ENCODE results near the gene HS3ST1. TPM values are rescaled to one million over a fixed set of nuclear protein-coding genes. Genes with fewer than 3 reads are reported as not detected.

The HS3ST1 gene
- total RNA-seq, 2 donors from 2014 or later, result 1.3 to 2.8 TPM

DNA sequence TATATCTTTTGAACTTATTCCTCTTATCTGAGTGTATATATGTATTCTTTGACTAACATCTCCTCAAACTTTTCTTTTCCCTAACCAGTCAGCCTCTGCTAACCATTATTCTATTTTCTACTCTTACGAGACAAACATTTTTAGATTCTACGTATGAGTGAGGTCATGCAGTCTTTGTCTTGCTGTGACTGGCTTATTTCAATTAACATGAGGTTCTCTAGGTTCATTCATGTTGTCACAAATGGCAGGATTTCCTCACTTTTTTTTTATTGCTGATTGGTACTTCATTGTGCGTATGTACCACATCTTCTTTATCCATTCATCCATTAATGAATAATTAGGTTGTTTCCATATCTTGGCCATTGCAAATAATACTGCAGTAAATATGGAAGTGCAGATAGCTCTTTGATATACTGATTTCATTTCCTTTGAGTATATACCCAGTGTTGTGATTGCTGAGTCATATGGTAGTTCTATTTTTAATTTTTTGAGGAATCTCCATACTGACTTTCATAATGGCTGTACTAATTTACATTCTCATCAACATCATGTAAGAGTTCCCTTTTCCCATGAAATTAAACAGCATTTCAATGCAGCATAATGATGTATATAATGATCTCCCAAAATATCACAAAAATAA lies 80.1 kb downstream of the HS3ST1 start:
- H3K36me3 Mint-ChIP-seq (ENCODE audit: low read depth), result no peaks in the 10 kb centered on the region
- no peaks in the 10 kb centered on the region for H3K4me1 Mint-ChIP-seq
- 67 to 98% methylated on average over 1 to 3 of the region's 3 CpGs for WGBS, 2 experiments (ENCODE audit: insufficient coverage in 1 of 2, insufficient read length in 1 of 2)
- Histone ChIP-seq H3K9ac (ENCODE audit: extremely low read depth, low read length, poor library complexity, severe bottlenecking) (no peak overlapping the region), H3K4me1 (ENCODE audit: control insufficient read depth, insufficient read depth, low read length) (no peaks in the 10 kb centered on the region), H3K9me3 (ENCODE audit: control insufficient read depth, low read length) (no peaks in the 10 kb centered on the region), H3K36me3 (ENCODE audit: control insufficient read depth, insufficient read depth, low read length) (no peaks in the 10 kb centered on the region), H3K27ac (ENCODE audit: low read depth, low read length) (no peak overlapping the region), H3K27me3 (ENCODE audit: control insufficient read depth, insufficient read depth, low read length, poor library complexity, severe bottlenecking) (no peaks in the 10 kb centered on the region), H3K4me3 (ENCODE audit: low read length) (no peak overlapping the region)
- TF ChIP-seq, protein P1, sequence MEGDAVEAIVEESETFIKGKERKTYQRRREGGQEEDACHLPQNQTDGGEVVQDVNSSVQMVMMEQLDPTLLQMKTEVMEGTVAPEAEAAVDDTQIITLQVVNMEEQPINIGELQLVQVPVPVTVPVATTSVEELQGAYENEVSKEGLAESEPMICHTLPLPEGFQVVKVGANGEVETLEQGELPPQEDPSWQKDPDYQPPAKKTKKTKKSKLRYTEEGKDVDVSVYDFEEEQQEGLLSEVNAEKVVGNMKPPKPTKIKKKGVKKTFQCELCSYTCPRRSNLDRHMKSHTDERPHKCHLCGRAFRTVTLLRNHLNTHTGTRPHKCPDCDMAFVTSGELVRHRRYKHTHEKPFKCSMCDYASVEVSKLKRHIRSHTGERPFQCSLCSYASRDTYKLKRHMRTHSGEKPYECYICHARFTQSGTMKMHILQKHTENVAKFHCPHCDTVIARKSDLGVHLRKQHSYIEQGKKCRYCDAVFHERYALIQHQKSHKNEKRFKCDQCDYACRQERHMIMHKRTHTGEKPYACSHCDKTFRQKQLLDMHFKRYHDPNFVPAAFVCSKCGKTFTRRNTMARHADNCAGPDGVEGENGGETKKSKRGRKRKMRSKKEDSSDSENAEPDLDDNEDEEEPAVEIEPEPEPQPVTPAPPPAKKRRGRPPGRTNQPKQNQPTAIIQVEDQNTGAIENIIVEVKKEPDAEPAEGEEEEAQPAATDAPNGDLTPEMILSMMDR (conservative IDR thresholded peaks at IDR 0.05), result no peak
- no peak overlapping the region for H3K4me3 Mint-ChIP-seq
- no peak for DNase-seq
- H3K9me3 Mint-ChIP-seq, result no peaks in the 10 kb centered on the region
- H3K27me3 Mint-ChIP-seq (ENCODE audit: insufficient read depth), result no peaks in the 10 kb centered on the region
- no peak overlapping the region for H3K27ac Mint-ChIP-seq

DNA sequence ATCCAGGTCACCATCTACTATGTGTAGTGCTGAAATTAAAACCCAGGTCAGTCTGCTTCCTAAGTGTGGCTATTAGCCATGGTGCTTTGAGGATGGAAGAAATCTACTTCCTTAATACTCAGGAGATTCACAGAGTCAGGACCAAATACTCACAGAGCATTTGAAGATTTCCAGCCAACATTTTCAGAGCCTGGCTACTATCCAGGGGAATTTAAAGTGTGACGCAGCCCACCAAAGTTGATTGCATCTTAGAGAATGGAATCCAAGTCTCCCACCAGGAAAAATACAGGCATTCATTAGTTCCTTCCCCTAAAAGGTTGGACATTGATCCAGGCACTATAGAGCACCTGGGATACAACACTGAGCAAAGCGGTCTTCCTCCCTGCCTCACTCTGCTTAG lies 83.8 kb downstream of the HS3ST1 start:
- Histone ChIP-seq H3K36me3 (ENCODE audit: control insufficient read depth, insufficient read depth, low read length) (no peaks in the 10 kb centered on the region), H3K27ac (ENCODE audit: low read depth, low read length) (no peak overlapping the region), H3K4me1 (ENCODE audit: control insufficient read depth, insufficient read depth, low read length) (no peaks in the 10 kb centered on the region), H3K4me3 (ENCODE audit: low read length) (no peak overlapping the region), H3K9ac (ENCODE audit: extremely low read depth, low read length, poor library complexity, severe bottlenecking) (no peak overlapping the region), H3K27me3 (ENCODE audit: control insufficient read depth, insufficient read depth, low read length, poor library complexity, severe bottlenecking) (no peaks in the 10 kb centered on the region), H3K9me3 (ENCODE audit: control insufficient read depth, low read length) (no peaks in the 10 kb centered on the region)
- TF ChIP-seq, protein P1 (conservative IDR thresholded peaks at IDR 0.05), result no peak
- Mint-ChIP-seq H3K4me1 (peaks cover 3% of the 10 kb centered on the region), H3K4me3 (no peak overlapping the region), H3K36me3 (ENCODE audit: low read depth) (no peaks in the 10 kb centered on the region), H3K27me3 (ENCODE audit: insufficient read depth) (no peaks in the 10 kb centered on the region), H3K9me3 (no peaks in the 10 kb centered on the region), H3K27ac (no peak overlapping the region)
- no peak for DNase-seq
- 97 to 100% methylated on average over 1 to 2 of the region's 2 CpGs for WGBS, 2 experiments (ENCODE audit: insufficient coverage in 1 of 2, insufficient read length in 1 of 2)

DNA sequence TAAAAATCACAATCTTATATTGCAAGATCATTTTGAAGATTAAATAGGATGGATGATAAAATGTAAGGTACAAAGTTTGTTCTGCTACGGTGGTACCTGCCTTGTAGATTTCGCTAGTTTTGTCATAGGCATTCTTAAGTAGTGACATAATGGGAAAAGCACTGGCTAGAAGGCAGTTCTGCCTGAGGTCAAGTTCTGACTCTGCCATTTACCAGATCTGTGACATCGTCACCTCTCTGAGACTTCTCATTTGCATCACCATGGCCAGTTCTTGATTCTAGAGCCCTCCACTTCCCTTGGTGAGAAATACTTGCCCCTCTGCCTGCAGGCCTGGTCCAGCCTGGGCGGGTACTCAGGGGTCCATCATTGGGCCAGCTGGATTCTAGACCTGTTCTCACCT lies 85.2 kb downstream of the HS3ST1 start:
- H3K4me3 ChIP-seq (ENCODE audit: low read length), result no peak overlapping the region
- no peak overlapping the region for H3K27ac ChIP-seq (ENCODE audit: low read depth, low read length)
- Mint-ChIP-seq H3K27ac (no peak overlapping the region), H3K9me3 (no peaks in the 10 kb centered on the region), H3K4me3 (no peak overlapping the region), H3K36me3 (ENCODE audit: low read depth) (no peaks in the 10 kb centered on the region), H3K27me3 (ENCODE audit: insufficient read depth) (no peaks in the 10 kb centered on the region), H3K4me1 (peaks cover 3% of the 10 kb centered on the region)
- no peak overlapping the region for H3K9ac ChIP-seq (ENCODE audit: extremely low read depth, low read length, poor library complexity, severe bottlenecking)
- no peaks in the 10 kb centered on the region for H3K36me3 ChIP-seq (ENCODE audit: control insufficient read depth, insufficient read depth, low read length)
- TF ChIP-seq, protein P1 (conservative IDR thresholded peaks at IDR 0.05), result no peak
- no peaks in the 10 kb centered on the region for H3K4me1 ChIP-seq (ENCODE audit: control insufficient read depth, insufficient read depth, low read length)
- no peaks in the 10 kb centered on the region for H3K9me3 ChIP-seq (ENCODE audit: control insufficient read depth, low read length)
- WGBS, 2 experiments (ENCODE audit: insufficient coverage in 1 of 2, insufficient read length in 1 of 2), result 89 to 94% methylated on average over 3 to 4 of the region's 4 CpGs
- DNase-seq, result peak; percentile 53
- H3K27me3 ChIP-seq (ENCODE audit: control insufficient read depth, insufficient read depth, low read length, poor library complexity, severe bottlenecking), result no peaks in the 10 kb centered on the region

Small RNA genes lying within 50 kb of the gene (microRNA-seq; reads per million reads assigned to microRNA genes)
- gene MIR572 (ENCODE audit: borderline microRNAs expressed), result not detected
